Panc1 (cell line): ENCODE measurements around the gene CYP2W1. TPM values are rescaled to one million over a fixed set of nuclear protein-coding genes. Genes with fewer than 3 reads are reported as not detected.

Experiments
- ATAC-seq: fragments of 200-7000 bp; cut with Tn5 transposase; 2 replicates; pipeline ENCODE4 v1.9.1; 2020; ENCODE audit warnings: mild to moderate bottlenecking, moderate library complexity
- BruUV-seq: library from RNA; stranded (reverse); fragments of 400-500 nt; replicated peaks from 2 replicates; lab custom pipeline; 2021; lab: Mats Ljungman, UMichigan
- CTCF ChIA-PET: fragments of 300-600 bp; sonication (Branson Sonifier 250); formaldehyde crosslinking; loops from one replicate; lab custom pipeline; 2022; ENCODE audit warnings: antibody characterized with exemption; lab: Charles Lee
- POLR2A ChIA-PET: fragments of 300-600 bp; sonication (Branson Sonifier 250); formaldehyde crosslinking; loops from one replicate; lab custom pipeline; 2022; ENCODE audit warnings: antibody characterized with exemption; lab: Charles Lee
- DNase-seq: peaks from one replicate; pipeline ENCODE4 v3.0.0-alpha.2; 2010; ENCODE audit warnings: low read depth, low spot score
- H3K27ac ChIP-seq: 2 replicates; pipeline ENCODE4 v1.5.1; 2011; ENCODE audit warnings: mild to moderate bottlenecking, low read length, inconsistent platforms
- H3K27me3 ChIP-seq: fragments of 200-500 bp; sonication (Bioruptor generic); 2 replicates; pipeline ENCODE4 v1.6.0; 2014; ENCODE audit warnings: low read length, inconsistent platforms; ENCODE audit not compliant: control insufficient read depth, insufficient read depth
- H3K36me3 ChIP-seq: fragments of 200-500 bp; sonication (Bioruptor generic); 2 replicates; pipeline ENCODE4 v1.5.1; 2014; ENCODE audit warnings: inconsistent platforms, mild to moderate bottlenecking, low read length, moderate library complexity; ENCODE audit not compliant: control insufficient read depth, insufficient read depth
- H3K4me1 ChIP-seq: 2 replicates; pipeline ENCODE4 v1.5.1; 2011; ENCODE audit warnings: inconsistent platforms, mild to moderate bottlenecking, low read length, moderate library complexity; ENCODE audit not compliant: control insufficient read depth, insufficient read depth
- H3K4me3 ChIP-seq, 2 experiments: 2 replicates each; pipeline ENCODE4 v1.5.1; 2011 to 2012; ENCODE audit warnings: low read depth in 2 of 2, low read length in 2 of 2, mild to moderate bottlenecking in 2 of 2, inconsistent platforms in 1 of 2, moderate library complexity in 1 of 2
- H3K9me3 ChIP-seq: fragments of 200-500 bp; sonication (Bioruptor generic); 2 replicates; pipeline ENCODE4 v1.5.1; 2014; ENCODE audit warnings: low read depth, mild to moderate bottlenecking, inconsistent platforms, low read length, moderate library complexity; ENCODE audit not compliant: control insufficient read depth, insufficient read depth
- POLR2AphosphoS5 ChIP-seq: IDR thresholded peaks from 2 replicates; pipeline ENCODE4 v1.6.1; 2012; ENCODE audit warnings: mild to moderate bottlenecking, low read depth, low read length, moderate library complexity
- SIN3A ChIP-seq: IDR thresholded peaks from 2 replicates; pipeline ENCODE4 v1.6.1; 2012; ENCODE audit warnings: low read depth, mild to moderate bottlenecking, low read length, moderate library complexity, borderline replicate concordance; ENCODE audit not compliant: insufficient read depth
- TCF7L2 ChIP-seq: IDR thresholded peaks from 2 replicates; pipeline ENCODE4 v1.6.1; 2011; ENCODE audit warnings: mild to moderate bottlenecking, low read depth, low read length, inconsistent platforms
- in situ Hi-C: cut with HindIII; loops from 2 replicates; pipeline ENCODE4 v1.10.0; 2016; ENCODE audit warnings: low sequenced_read_pairs, low pct_unique_long_range_greater_than_20kb
- intact Hi-C: fragments of 100-400 bp; cut with micrococcal nuclease; formaldehyde crosslinking; loops from one replicate; pipeline ENCODE4 v1.10.0; 2022; ENCODE audit not compliant: unreplicated experiment
- total RNA-seq: library from RNA; stranded (reverse); gene quantifications from one replicate; pipeline ENCODE4 v1.2.1, GENCODE V29; 2021; ENCODE audit not compliant: unreplicated experiment
- TF ChIP-seq, protein P1 (sequence below): fragments of 450-650 bp; IDR thresholded peaks from 2 replicates; pipeline ENCODE4 v1.5.1; 2017; ENCODE audit warnings: mild to moderate bottlenecking
- TF ChIP-seq, protein P2 (sequence below), 2 experiments: IDR thresholded peaks; 2 replicates each; pipeline ENCODE4 v1.6.1; 2011 to 2012; ENCODE audit warnings: low read depth in 2 of 2, control low read depth in 1 of 2, low read length in 1 of 2, mild to moderate bottlenecking in 1 of 2, moderate library complexity in 1 of 2; ENCODE audit not compliant: insufficient read depth in 1 of 2

CYP2W1 gene
- total RNA-seq, 1 experiment from 2014 or later: 0.74 TPM

DNA sequence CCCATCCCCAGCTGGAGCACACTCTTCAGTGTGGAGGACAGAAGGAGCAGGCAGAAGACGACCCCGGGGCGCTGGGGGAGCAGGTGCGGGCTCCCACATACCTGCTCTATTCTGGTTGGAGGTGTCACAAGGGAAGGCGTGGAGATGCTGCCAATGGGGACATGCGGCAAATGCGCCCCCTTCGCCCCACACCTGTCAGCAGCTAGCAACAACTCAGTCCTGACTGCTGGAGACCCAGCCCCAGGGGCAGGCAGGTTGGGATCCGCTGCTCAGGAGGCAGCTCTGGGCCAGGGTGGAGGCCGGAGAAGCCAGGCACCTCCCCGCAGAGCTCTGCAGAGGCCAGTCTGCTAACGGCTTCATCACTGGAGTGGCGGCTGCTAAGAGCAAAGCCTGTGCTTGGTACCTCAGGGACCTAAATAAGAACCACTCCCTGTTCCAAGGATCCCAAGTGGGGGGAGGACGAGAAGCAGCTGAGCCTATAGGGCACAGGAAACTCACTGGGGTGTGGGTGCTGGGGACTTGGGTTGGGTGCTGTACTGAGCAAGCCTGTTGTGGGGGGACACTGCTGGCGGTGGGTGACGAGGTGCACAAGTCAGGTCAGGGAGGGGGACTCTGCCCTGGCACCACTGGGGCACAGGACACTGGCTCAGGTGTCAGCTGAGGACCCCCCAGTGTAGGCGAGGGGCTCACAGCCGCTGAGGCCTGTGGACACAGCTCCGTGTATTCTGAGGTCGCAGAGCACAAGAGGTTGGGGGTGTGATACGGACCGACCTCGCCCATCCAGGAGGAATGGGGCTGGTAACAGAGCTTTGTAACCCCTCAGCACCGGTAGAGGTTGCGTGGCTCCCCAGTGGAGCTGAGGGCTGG lies 42.1 kb downstream of the CYP2W1 start:
- BruUV-seq: no TSS peak
- H3K27ac ChIP-seq: no peak overlapping the region
- peaks cover 4% of the 10 kb centered on the region; the same call in 1 of the 2 replicates for H3K36me3 ChIP-seq
- H3K27me3 ChIP-seq: no peaks in the 10 kb centered on the region
- CTCF ChIA-PET: no interaction called here
- intact Hi-C loops: no loop called here
- DNase-seq (no peak), ATAC-seq (no peak)
- POLR2A ChIA-PET: interaction anchor here (0.6 kb wide), 1 partner anchor 1770 kb away, joined by 8 read pairs; no protein-coding TSS in a partner anchor
- H3K4me1 ChIP-seq: peaks cover 30% of the 10 kb centered on the region
- no peaks in the 10 kb centered on the region for H3K9me3 ChIP-seq
- in situ Hi-C loops: no loop called here
- H3K4me3 ChIP-seq: no peak overlapping the region
- TF ChIP-seq SIN3A (no peak), POLR2AphosphoS5 (no peak), TCF7L2 (no peak)
- TF ChIP-seq, protein P1, sequence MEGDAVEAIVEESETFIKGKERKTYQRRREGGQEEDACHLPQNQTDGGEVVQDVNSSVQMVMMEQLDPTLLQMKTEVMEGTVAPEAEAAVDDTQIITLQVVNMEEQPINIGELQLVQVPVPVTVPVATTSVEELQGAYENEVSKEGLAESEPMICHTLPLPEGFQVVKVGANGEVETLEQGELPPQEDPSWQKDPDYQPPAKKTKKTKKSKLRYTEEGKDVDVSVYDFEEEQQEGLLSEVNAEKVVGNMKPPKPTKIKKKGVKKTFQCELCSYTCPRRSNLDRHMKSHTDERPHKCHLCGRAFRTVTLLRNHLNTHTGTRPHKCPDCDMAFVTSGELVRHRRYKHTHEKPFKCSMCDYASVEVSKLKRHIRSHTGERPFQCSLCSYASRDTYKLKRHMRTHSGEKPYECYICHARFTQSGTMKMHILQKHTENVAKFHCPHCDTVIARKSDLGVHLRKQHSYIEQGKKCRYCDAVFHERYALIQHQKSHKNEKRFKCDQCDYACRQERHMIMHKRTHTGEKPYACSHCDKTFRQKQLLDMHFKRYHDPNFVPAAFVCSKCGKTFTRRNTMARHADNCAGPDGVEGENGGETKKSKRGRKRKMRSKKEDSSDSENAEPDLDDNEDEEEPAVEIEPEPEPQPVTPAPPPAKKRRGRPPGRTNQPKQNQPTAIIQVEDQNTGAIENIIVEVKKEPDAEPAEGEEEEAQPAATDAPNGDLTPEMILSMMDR: no peak
- TF ChIP-seq, protein P2, sequence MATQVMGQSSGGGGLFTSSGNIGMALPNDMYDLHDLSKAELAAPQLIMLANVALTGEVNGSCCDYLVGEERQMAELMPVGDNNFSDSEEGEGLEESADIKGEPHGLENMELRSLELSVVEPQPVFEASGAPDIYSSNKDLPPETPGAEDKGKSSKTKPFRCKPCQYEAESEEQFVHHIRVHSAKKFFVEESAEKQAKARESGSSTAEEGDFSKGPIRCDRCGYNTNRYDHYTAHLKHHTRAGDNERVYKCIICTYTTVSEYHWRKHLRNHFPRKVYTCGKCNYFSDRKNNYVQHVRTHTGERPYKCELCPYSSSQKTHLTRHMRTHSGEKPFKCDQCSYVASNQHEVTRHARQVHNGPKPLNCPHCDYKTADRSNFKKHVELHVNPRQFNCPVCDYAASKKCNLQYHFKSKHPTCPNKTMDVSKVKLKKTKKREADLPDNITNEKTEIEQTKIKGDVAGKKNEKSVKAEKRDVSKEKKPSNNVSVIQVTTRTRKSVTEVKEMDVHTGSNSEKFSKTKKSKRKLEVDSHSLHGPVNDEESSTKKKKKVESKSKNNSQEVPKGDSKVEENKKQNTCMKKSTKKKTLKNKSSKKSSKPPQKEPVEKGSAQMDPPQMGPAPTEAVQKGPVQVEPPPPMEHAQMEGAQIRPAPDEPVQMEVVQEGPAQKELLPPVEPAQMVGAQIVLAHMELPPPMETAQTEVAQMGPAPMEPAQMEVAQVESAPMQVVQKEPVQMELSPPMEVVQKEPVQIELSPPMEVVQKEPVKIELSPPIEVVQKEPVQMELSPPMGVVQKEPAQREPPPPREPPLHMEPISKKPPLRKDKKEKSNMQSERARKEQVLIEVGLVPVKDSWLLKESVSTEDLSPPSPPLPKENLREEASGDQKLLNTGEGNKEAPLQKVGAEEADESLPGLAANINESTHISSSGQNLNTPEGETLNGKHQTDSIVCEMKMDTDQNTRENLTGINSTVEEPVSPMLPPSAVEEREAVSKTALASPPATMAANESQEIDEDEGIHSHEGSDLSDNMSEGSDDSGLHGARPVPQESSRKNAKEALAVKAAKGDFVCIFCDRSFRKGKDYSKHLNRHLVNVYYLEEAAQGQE (IDR thresholded peaks at IDR 0.05; ENCODE audit: insufficient read depth in 1 of 2, low read depth in 2 of 2, low read length in 1 of 2): no peak

DNA sequence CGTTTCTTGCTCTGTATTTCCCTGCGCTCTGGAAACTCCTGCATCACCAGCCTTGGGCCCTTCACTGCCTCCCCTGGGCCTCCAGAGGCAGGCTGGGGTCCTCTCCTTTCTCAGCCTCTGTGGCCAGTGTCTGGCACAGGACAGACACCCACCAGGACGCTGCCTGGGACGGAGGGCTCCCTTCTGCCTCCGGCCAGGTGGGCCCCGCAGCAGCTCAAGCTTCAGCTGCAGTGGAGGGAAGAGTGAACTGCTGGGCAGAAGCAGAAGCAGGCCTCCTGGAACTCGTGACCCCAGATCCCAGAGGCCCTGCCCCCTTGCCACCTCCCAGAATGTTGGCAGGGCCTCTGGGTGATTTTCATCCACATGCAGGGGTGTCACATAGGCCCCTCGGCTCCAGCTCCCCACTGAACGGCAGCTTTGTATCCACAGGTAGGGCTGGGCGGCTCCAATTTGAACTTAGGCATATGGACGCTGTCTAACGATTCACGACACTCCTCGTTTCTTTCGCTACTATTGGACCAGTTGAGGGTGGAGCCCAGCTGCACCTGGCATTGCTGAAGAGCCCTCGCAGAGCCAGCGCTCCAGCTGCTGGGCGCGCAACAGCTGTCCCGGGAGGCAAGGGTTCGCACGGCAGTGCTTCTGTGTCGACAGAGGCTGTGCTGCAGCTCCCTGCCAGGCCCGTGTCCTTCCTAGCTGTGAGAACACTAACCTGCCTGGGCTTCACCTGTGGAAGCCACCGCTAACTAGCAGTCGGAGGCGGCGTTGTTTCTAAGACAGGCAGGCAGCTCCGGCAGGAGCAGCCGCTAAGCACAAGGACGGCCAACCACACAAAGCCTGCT lies 43.0 kb downstream of the CYP2W1 start:
- POLR2A ChIA-PET: interaction anchor here (0.6 kb wide), 1 partner anchor 1769 kb away, joined by 8 read pairs; no protein-coding TSS in a partner anchor
- in situ Hi-C loops (no loop called here), intact Hi-C loops (no loop called here)
- Histone ChIP-seq H3K4me1 (peaks cover 30% of the 10 kb centered on the region), H3K9me3 (no peaks in the 10 kb centered on the region), H3K27me3 (no peaks in the 10 kb centered on the region), H3K36me3 (peaks cover 4% of the 10 kb centered on the region; the same call in 1 of the 2 replicates), H3K4me3 (no peak overlapping the region), H3K27ac (no peak overlapping the region)
- CTCF ChIA-PET: no interaction called here
- TF ChIP-seq, protein P1: no peak
- no peak for TF ChIP-seq TCF7L2
- TF ChIP-seq POLR2AphosphoS5: no peak
- no peak for TF ChIP-seq SIN3A
- TF ChIP-seq, protein P2 (IDR thresholded peaks at IDR 0.05; ENCODE audit: insufficient read depth in 1 of 2, low read depth in 2 of 2, low read length in 1 of 2): no peak
- DNase-seq (no peak), ATAC-seq (no peak)
- BruUV-seq: TSS peak; percentile 82
